Measurements from ENCODE around the gene ATP9B.
A peak's percentile ranks its signal among the peaks of the same experiment; 100 is the strongest.
"Not testable (repeated sequence)": the region's sequence is repeated elsewhere in the genome, so short reads cannot be mapped to it uniquely, and the experiment has no call there.

ATP9B gene

DNA sequence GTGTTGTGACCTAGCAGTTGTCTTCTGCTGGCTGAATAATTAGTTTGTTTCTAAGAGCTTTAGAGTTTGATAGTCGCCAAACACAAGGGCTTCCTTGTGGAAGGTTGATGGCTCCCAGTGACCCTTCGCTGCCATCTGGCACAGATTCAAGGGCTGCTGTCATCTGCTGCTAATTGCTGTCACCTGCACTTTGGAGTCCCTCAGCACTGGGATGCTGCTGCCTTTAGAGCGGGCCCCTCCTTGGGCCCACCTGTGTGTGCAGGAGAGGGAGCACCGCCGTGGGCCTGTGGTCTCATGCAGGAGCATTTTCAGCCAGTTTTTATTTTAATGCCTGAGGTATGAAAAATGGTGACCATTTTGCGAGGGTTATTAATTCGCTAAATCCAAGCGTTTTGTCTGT, 172.6 kb downstream of the ATP9B start:
- no peak for DNase-seq (ENCODE audit: low read depth, low spot score)

DNA sequence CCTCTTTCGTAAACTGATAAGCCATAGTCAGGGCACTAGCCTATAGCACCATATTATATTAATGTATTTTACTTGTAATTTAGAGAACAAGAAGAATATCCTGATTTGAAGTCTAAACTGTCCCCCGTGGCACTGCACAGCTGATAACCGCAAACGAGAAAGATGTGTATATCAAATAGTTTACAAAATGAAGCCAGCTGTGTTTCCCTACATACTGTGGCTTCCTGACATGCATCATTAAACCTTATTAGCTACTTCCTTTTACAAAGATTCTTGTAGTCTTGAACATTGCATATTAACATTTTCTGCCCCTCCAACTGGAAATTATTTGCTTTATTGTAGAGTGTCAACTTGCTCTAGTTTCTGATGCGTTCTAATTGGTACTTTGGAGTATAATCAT, 173.1 kb downstream of the ATP9B start:
- no peak for DNase-seq (ENCODE audit: low read depth, low spot score)

GRCh38 chr18:79245517-79246001, 176.4 kb downstream of the ATP9B start:
- no peak for DNase-seq (ENCODE audit: low read depth, low spot score)

DNA sequence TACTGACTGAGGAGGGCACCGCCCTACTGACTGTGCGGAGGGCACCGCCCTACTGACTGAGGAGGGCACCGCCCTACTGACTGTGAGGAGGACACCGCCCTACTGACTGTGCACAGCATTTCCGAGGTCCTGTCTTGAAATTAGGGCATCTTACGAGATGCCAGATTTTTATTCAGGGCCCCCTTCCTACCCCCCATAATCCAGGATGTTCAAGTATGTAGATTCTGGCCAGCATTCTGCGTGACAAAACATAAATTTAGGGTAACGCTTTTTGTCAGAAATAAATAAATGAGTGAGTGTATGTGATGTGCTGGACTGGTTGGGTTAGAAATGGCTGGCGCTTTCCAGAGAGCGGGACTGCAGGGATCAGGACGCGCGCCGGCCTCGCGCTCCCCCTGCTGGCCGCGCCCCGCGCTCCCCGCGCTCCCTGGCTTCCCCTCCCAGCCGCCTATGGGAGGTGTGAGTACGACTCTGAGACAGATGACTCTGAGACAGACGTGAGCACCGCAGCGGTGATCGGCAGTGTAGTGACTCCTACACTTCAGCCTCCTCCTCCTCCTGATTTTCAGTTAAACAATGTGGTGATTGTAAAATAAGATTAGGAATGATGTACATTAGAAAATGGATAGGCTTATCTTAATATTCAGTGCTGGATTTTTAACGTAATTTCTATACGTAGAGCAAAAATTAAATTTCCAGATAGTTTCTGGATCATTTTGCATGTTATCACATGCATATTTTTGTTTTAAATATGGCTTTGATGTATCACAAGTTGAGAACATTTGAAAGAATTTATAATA, 177.3 kb downstream of the ATP9B start:
- peak; percentile 37 for DNase-seq (ENCODE audit: low read depth, low spot score)

- DNase-seq (ENCODE audit: low read depth, low spot score) = no peak
Observed at GRCh38 chr18:79248495-79249060, 179.4 kb downstream of the ATP9B start.

DNA sequence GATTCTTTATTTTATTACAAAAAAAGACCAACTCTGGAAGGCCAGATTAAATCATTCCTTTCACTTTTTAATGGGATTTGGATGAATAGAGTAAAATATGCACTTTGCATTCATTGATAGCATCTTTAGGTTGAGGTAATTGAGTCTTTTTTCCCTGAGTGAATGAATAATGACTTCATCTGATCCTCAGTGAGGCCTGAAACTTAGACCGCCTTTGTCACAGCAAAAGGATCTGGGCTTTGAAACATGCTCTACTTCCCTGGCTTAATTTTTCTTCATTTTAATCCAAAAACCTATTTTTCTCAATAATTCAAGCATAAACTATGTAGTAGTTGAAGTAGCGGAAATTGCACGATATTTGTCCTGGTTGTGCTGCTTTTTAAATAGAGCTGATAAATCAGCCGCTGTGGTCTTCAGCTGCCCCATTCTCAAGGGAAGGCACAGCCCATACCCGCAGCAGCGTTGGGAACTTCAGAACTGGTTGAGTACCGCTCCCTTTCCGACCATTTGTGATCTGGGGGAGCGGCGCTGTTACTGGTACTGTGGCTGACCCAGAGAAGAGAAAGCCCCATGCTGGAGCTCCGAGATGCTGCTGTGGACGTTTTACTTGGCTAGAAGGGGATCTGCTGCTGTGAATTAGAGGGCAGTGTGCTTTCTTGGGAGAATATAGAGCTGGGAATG, 181.2 kb downstream of the ATP9B start:
- DNase-seq (ENCODE audit: low read depth, low spot score) = no peak

GRCh38 chr18:79251021-79251420, 181.8 kb downstream of the ATP9B start:
- DNase-seq (ENCODE audit: low read depth, low spot score) = no peak

DNA sequence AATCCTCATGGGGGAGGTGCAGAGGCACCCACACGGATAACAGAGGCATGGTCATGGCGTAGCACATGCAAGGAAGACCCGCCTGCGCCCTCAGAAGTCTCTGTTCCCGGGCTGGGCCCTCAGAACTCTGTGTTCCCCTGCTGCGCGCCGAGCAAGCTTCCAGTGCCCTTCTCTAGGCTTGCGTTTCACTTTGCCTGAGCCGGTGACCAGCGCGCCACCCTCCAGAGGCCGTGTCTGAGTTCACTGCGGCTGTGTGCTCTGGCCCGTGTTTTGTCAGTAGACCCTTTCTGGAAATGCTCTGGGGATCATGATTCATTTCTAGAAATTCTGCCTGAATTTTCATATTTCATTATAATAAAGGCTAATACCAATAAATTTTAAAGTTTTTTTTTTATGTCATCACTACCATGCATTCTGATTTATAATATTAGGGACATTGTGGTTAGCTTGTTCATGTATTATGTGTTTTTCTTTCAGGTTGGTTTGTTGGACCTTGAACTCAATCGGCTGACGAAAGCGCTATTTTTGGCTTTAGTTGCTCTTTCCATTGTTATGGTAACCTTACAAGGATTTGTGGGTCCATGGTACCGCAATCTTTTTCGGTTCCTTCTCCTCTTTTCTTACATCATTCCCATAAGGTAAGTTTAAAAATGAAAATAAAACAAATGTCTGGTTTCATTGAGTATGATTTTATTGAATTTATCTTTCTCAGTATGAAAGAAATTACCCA, 183.9 kb downstream of the ATP9B start:
- DNase-seq (ENCODE audit: low read depth, low spot score) = no peak

GRCh38 chr18:79257480-79257879, 188.3 kb downstream of the ATP9B start:
- no peak for DNase-seq (ENCODE audit: low read depth, low spot score)

GRCh38 chr18:79258447-79258846, 189.3 kb downstream of the ATP9B start:
- DNase-seq (ENCODE audit: low read depth, low spot score) = no peak

DNA sequence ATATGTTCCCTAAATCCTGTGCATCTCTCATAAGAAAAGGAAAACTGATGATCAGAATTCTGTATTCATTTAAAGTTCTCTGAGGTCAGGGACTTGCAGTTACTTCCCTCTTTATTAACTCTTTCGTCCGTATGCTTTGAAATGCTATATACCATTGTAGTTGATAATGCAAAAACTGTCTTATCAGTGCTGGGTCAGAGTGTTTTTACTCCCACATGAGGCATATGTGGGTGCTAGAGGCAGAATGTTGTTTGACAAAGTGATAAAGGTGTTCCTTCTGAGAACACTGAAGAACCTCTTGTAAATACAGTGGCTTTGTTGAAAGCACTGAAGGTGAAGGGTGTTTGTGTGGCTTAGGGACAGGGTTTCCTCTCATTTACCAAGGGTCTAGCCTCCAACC, 190.0 kb downstream of the ATP9B start:
- no peak for DNase-seq (ENCODE audit: low read depth, low spot score)

DNA sequence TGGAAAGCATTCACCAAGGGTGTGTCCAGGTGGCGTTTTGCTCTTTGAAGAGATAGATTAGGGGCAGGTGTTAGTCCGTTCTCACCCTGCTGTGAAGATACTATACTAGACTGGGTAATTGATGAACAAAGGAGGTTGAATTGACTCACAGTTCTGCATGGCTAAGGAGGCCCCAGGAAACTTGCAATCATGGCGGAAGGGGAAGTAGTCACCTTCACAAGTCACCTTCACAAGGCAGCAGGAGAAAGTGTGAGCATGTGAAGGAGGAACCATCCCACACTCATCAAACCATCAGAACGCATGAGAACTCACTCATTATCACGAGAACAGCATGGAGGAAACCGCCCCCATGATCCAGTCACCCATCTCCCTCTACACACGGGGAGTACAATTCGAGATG, 190.8 kb downstream of the ATP9B start:
- no peak for DNase-seq (ENCODE audit: low read depth, low spot score)

DNA sequence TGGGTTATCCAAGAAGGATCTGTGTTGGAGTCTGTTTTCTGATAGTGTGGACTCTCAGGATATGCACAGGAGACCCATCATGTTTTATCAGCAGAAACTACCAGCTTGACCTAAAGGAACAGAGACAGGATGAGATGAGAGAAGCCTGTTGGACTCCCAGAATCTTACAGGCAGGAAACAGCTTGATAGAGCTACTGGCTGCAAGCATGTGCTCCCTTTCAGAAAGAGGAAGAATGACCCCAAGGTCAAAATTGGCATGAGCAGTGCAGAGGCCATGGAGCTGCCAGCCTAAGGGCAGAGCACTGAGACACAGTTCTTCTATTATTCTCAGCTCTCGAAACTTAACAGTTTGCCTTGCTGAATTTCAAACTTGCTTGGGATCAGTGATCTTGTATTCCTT, 191.3 kb downstream of the ATP9B start:
- DNase-seq (ENCODE audit: low read depth, low spot score) = no peak

DNA sequence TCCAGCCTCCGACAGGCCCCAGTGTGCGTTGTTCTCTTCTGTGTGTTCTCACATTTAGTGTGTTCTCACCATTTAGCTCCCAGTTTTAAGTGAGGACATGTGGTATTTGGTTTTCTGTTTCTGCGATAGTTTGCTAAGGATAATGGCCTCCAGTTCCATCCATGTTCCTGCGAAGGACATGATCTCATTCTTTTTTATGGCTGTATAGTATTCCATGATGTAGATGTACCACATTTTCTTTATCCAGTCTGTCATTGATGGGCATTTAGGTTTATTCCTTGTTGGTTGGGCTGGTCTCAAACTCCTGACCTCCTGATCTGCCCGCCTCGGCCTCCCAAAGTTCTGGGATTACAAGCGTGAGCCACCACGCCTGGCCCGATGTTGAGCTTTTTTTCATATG, 195.9 kb downstream of the ATP9B start:
- DNase-seq (ENCODE audit: low read depth, low spot score) = not testable (repeated sequence)

- DNase-seq (ENCODE audit: low read depth, low spot score) = not testable (repeated sequence)
Observed at GRCh38 chr18:79271812-79272211, 202.6 kb downstream of the ATP9B start.

DNA sequence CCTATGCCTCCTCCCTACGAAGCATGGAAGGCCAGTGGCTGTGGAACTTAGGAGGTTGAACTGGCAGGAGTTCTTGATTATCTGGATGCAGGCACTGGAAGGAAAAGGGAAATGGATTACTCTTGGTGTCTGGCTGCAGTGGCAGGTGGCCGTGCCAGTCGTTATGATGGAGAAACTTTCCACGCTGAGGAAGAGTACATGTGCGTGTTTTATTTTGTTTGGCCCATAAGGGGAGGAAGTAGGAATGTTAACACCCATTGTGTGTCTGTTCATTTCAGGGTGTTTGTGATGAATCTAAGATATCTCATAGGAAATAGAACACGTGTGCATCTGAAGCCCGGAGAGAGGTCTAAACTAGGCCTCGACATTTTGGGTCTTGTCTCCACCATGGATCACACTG, 203.7 kb downstream of the ATP9B start:
- DNase-seq (ENCODE audit: low read depth, low spot score) = no peak

DNA sequence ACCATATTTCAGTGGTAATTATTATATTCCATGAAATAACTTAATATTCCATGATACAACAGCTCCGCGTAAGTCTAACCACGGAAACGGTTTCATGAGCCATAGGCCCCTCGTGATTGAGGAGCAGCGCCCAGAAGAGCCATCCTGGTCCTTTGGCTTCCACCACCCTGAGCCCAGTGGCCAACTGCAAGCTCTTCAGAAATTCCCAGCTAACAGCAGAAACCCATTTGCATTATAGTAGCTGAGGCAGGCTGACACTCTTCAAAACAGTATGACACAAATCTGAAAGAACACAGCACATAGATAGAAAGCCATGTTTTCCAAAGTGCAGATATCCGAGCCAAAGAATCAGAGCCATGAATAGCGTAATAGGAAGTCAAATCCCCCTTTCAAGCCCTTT, 205.6 kb downstream of the ATP9B start:
- DNase-seq (ENCODE audit: low read depth, low spot score) = no peak

- no peak for DNase-seq (ENCODE audit: low read depth, low spot score)
Observed at GRCh38 chr18:79275461-79275860, 206.3 kb downstream of the ATP9B start.

DNA sequence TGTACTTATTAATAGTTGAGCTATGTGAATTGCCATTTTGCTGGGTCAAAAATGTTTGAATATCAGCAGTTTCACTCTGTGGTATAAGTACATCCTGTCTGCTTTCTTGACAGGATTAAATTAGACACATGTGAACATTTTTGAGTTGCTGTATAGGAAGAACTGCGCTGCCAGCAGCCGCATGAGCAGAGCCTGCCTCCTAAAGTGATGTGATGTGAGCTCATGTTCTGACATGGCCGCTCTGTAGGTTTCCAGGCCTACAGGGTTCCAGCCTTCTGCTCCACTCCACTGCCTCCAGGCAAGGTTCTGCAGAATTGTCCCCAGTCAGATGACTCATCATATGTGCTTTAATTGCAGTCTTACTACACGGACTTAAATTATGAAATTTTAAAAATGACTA, 206.8 kb downstream of the ATP9B start:
- no peak for DNase-seq (ENCODE audit: low read depth, low spot score)

GRCh38 chr18:79278896-79279295, 209.7 kb downstream of the ATP9B start:
- no peak for DNase-seq (ENCODE audit: low read depth, low spot score)

GRCh38 chr18:79283131-79283810, 214.1 kb downstream of the ATP9B start:
- no peak for DNase-seq (ENCODE audit: low read depth, low spot score)

DNA sequence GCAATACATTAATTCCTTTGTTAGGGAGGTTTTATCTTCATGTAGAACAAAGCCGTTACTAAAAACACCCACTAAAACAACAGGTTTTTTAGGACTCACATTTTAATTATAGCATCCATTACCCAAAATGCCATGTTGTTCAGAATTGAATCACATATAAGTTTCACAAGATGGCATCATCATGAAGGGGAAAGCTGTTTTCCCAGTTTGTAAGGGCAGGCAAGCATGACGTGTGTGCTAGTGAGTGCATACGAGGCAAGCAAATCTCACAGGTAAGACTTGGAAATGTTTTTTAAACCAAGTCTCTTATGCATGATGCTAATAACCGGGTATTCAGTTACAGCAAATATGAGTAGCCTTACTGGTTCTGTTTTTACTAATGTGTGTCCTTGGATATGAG, 214.7 kb downstream of the ATP9B start:
- no peak for DNase-seq (ENCODE audit: low read depth, low spot score)
